GM18861 (cell line): ENCODE data around the gene CES1.
"Not testable (repeated sequence)": the region's sequence is repeated elsewhere in the genome, so short reads cannot be mapped to it uniquely, and the experiment has no call there.

Source experiments
- ATAC-seq: cut with Tn5 transposase; IDR thresholded peaks from one replicate; pipeline ENCODE4 v1.9.1; 2021; ENCODE audit not compliant: unreplicated experiment

The CES1 gene

GRCh38 chr16:55832425-55832772 lies 497 bp downstream of the CES1 start:
- no peak for ATAC-seq

DNA sequence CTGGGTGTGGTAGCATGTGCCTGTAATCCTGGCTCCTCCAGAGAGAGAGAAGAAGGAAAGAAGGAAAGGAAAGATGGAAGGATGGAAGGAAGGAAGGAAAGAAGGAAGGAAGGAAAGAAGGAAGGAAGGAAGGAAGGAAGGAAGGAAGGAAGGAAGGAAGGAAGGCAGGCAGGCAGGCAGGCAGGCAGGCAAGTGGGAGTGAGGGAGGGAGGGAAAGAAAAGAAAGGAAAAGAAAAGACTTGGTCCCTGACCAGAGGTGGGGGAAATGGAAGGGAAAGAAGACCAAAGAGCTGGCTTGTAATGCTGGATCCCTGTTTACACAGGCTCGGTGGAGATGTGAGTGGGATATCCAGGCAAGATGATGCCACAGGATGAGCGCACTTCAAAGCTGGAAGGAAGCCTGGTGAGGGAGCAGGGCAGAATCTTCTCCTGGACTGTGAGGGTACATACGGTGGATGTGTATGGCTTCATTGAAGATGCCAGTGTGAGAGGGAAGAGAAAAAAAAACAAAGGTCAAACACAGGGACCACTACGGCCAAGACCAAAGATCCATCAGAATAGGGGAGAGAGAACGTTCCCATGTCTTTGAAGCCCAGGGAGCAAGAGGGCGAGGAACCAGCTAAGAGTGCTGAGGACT lies 2.1 kb downstream of the CES1 start:
- no peak for ATAC-seq

GRCh38 chr16:55829232-55829631 lies 3.7 kb downstream of the CES1 start:
- not testable (repeated sequence) for ATAC-seq

- ATAC-seq = no peak
Observed at GRCh38 chr16:55828680-55829079, 4.2 kb downstream of the CES1 start.

DNA sequence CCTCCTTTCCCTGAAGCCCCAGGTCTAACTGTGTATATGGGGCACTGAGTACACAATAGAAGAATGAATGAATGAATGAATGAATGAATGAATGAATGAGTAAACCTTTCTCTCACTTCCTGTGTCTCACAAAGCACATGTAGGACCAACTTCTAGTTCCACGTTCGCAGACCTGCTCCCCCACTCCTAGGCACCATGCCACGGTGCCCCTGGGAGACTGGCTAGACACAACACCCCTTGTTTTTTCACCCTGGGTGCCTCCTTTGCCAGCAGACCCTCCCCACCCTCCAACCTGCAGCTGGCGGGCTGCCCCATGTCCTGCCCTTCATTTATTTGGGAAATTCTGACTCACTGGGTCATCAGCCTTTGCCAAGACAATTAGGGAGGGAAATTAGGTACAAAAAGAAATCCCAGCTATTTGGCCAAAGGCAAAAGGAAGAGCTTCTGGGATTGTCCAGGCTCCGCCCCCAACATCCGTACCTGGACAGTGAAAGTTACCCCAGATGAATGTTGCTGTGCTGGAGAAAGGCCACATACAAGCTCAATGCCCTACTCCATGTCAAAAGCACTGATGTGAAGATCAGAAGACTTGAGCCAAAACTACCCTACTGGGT lies 7.7 kb downstream of the CES1 start:
- no peak for ATAC-seq

GRCh38 chr16:55824473-55825000 lies 8.4 kb downstream of the CES1 start:
- ATAC-seq = no peak

- ATAC-seq = no peak
Observed at GRCh38 chr16:55822280-55822810, 10.6 kb downstream of the CES1 start.

- ATAC-seq = no peak
Observed at GRCh38 chr16:55821210-55821609, 11.7 kb downstream of the CES1 start.

DNA sequence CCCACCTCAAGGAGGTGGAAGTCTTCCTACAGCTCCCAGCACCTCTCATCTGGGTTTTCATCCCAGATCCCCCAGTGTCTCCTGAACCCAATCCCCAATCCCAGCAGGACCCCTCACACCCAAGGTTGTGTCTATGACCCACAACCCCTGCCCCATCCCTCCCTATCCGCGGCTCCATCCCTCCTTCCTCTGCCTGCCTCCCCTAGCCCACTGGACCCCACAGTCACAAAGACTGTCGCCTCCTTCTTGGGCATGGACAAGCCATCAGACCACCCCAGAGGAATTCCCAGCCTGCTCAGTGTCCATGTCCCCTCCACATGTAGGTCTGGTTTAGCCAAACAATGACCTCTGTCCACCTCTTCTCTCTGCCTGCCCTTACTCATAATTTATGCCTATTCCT lies 12.3 kb downstream of the CES1 start:
- no peak for ATAC-seq

DNA sequence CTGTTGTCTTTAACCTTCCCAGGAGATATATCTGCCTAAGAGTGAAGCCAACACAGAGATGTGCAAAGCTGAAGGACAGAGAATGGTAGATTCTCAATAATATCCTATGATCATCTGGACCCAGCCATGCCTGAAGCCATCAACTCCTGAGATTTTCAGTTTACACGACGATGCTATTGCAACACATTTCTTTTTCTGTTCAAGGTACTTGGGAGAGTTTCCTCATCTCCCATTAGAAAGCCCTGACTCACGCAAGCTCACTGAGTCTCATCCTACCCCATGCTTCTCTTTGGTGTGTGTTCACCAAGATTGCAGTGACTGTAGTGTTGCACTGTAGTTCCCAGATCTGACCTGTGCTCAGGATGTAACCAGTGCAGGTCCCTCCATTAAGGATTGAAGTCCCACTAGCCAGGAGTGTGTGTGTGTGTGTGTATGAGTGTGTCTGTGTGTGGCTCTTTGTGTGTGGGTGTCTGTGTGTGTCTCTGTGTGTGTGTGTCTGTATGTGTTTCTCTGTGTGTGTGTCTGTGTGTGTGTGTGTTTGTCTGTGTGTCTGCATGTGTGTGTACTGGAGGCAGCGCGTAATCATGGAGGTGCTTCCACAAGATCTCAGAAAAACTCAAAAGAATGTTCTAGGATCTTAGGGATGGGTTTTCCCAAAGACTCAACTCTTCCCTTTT lies 15.5 kb downstream of the CES1 start:
- no peak for ATAC-seq

GRCh38 chr16:55816222-55816621 lies 16.7 kb downstream of the CES1 start:
- not testable (repeated sequence) for ATAC-seq

DNA sequence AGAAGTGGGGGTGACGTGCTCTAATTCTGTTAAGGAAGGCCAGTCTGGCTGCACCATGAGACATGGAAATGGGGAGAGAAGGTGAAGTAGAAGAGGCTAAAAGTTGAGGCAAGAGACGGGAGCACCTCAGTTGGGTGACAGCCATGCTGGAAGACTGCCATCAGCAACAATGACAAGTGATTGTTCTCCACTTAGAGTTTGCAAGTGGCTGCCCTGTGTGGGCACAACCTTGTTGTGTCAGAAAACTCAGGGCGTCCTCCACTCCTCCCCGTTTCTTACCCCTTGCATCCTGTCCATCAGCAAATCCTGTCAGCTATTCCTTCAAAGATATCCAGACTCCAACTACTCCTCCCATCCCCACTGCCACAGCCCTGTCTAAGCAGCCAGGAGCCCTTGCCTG lies 17.6 kb downstream of the CES1 start:
- no peak for ATAC-seq

GRCh38 chr16:55814174-55814573 lies 18.7 kb downstream of the CES1 start:
- ATAC-seq = not testable (repeated sequence)

DNA sequence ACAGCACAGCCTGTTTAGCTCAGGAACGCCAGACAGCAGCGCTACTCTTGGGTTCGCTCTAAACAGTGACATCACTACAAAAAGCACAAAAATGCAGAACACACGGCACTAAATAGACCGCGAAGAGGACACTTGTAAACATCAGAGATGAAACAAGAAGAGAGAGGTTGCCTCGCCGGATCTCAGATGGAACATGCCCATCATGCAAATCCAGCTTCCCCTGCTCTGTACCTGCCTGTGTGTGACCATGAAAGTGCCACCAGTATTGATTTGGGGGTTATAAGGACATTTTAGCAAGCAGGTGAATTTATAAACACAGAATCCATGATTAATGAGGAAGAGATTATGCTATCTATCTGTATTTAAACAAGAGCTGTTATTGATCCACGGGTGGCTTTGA lies 19.2 kb downstream of the CES1 start:
- ATAC-seq = not testable (repeated sequence)

DNA sequence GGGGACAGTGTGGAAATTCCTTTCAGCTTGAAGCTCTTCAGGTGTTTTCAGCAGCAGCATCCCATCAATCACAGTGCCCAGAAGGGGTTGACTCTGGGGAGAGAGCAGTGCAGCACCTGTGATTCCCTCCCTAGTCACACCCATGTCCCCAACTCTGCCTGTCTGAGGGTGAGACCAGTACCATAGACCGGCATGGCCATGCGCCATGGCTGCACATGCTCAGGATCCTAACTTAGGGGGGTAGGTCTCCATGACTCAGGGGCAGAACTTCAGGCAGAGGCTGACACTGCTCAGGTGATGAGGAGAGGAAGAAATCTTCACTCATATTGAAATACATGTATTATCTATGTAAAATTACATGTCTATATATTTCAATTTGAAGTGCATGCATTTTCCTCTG lies 19.9 kb downstream of the CES1 start:
- ATAC-seq = no peak

- no peak for ATAC-seq
Observed at GRCh38 chr16:55811811-55812210, 21.1 kb downstream of the CES1 start.

- no peak for ATAC-seq
Observed at GRCh38 chr16:55810451-55810961, 22.4 kb downstream of the CES1 start.

DNA sequence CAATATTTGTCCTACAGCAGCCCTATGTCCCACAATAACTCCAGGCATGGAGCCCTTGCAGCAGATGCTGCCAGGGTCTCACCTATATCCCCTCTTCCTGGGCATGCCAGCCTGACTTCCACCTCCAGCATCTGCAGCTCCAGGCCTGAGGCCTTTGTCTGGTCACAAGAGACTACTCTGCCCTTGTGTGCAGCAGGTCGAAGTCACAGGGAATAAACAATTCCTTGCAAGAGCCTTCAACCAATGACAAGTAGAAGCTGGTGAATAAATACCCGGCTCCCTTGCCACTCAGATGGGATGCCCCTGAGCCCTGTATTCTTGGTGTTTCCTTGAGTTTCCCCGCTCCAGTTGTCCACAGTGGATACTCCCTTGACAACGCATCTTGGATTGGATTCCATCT lies 23.0 kb downstream of the CES1 start:
- ATAC-seq = no peak

- ATAC-seq = no peak
Observed at GRCh38 chr16:55809386-55809785, 23.5 kb downstream of the CES1 start.

- not testable (repeated sequence) for ATAC-seq
Observed at GRCh38 chr16:55808286-55808685, 24.6 kb downstream of the CES1 start.

DNA sequence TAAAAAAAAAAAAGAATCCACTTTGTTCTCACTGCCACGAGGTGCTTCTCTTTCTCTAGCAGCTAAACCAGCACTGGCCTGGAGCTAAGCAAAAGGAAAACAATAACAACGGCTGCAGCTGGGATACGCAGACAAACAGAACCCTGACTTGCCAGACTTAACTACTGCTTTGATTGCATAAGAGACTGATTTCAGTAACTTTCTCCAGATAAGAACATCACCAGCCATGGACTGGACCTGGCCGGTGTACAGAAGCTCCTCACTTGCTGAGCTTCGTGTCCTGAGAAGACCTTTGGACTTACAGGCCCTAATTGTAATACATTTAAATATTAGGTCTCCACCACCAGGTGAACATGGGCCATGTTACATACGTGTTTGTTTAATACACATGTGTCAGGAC lies 27.8 kb downstream of the CES1 start:
- not testable (repeated sequence) for ATAC-seq

- not testable (repeated sequence) for ATAC-seq
Observed at GRCh38 chr16:55803681-55804080, 29.2 kb downstream of the CES1 start.
